ENCODE data around the gene LRP4.

DNA sequence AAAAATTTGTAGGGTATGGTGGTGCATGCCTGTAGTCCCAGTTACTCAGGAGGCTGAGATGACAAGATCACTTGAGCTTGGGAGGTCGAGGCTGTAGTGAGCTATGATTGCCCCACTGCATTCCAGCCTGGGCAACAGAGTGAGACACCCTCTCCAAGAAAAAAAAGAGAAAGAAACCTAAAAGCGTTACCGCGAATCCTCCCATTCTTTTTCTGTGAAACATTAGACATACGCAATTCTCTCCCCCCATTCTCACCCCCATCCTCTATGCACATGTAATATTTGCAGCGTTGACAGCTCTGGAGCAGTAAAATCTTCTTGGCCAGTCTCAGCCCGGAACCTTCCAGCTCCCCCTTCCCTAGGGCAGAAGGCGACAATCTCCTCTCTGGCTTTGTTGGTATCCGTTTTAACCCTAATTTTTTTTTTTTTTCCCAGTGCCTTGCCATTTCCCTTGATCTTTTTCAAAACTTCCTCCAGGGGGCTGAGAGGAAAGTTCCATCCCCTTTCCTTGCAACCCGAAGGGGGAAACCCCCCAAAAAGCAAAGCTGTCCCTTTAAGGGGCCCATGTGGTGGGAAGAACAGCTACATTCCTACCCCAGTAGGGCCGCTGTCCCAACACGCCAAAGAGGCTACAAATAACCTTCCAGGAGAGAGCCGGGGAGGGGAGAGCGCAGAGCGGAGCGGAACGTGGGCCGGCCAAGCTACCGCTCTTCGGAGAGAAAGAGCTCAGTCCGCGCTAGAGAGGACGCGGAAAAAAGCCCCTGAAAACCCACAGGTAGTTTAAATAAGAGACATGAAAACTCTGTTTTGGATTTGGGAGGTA, 1.9 kb downstream of the LRP4 start:
- TF ChIP-seq CTCF (IDR thresholded peaks at IDR 0.05; ENCODE audit: low read length) (peak; percentile 28), EZH2 (IDR thresholded peaks at IDR 0.05; ENCODE audit: borderline replicate concordance, low read length) (no peak)

Data from OCI-LY1 (cell line).